PC-9 (cell line): ENCODE data around the gene CTTNBP2.

ENCODE experiments used
- CTCF ChIP-seq: fragments of 200-600 bp; sonication (generic); conservative IDR thresholded peaks from 2 replicates; pipeline ENCODE4 v1.6.1; 2017; ENCODE audit warnings: mixed run types, antibody characterized with exemption, mild to moderate bottlenecking, moderate library complexity
- EZH2 ChIP-seq: fragments of 200-600 bp; sonication (generic); IDR thresholded peaks from 2 replicates; pipeline ENCODE4 v1.8.0; 2017; ENCODE audit warnings: antibody characterized with exemption, low read depth

DNA sequence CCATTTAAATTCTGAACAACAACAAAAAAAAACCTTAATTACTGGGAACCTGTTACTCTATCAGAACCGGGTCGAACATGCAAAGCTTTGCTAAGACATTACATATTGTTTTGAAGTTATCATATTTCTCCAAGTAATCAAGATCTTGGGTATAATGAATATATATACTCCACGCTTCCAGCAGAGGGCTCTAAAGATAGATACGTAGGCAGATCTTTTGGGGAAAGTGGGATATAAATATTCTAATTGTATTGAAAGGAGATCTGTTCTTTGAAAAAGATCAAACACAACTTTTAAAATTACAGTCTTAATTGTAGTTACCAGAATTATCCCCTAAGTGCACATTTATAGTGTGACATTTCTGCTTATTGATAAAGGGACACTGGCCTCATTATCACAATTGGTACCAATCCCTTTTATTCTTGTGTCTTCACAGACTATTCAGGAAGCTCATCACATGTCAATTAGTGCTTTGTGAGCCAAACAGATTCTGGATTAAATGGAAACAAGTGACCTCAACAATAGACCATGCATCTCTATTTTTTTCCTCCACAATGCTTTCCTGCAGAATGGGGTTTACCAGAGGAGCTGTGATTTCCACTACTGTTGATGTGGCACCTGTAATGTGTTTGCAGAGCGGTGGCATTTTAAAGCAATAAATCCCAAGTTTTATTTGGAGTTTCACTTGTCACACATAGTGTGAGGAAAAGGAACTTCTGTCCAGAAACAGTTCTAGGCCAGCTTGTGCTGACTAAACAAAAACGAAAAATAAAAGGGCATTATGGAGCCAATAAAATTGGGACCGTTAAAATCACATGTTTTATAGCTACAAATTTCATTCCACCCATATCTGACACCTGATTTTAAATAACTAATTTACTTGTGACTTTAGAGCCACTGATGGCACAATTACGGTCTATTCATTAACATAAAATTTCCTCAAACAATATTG lies 122.4 kb downstream of the CTTNBP2 start:
- TF ChIP-seq CTCF: peak; percentile 68
- no peak for TF ChIP-seq EZH2
